ELR (cell line): ENCODE data around the gene PRR5.

Experiments used
- DNase-seq: peaks from one replicate; pipeline ENCODE4 v3.0.0-alpha.2; 2015; ENCODE audit warnings: low read depth

Gene PRR5

GRCh38 chr22:44693145-44693544 lies 8.9 kb upstream of the PRR5 start:
- no peak for DNase-seq

- no peak for DNase-seq
Observed at GRCh38 chr22:44693756-44694155, 8.2 kb upstream of the PRR5 start.

GRCh38 chr22:44697423-44698141 lies 4.4 kb upstream of the PRR5 start:
- DNase-seq: peak; percentile 78

DNA sequence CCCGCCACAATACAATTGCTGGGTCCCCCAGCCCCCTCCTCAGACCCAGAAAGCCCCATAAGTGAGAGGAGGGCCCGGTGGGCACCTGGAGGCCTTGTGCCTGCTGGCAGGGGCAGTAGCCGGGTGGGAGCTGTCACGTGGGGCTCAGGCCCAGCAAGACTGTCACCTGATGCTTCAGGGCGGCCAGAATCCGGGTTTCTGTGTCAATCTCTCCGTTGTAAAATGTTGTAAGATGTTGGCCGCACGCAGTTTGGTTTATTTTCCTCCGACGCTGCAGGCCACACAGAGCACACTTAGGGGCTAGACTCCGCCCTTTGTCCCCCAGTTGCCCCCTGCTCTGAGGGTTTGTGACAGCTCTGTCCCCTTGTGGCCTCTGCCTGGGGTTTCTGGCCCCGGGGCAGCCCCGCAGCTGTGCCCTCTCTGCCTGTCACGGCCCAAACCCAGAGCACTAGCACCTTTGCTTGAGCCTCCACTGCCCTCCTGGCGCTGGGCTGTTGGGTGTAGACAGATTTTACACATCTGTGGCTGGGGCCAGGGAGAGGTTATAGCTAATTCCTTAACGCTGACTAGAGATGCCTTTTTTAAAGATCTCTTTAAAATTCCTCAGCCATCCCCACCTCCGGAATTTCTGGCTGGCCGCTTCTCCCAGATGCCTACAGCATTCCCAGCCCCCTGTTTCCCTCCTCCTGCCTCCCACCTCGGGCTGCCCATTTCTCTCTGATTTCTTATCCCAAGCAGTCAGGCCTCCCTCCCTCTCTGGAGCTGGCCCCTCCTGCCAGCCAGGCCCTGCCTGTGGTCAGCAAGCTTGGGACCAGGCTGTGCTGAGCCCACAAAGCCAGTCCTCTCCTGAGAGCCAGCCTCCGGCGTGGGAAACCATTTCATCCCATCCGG lies 3.2 kb upstream of the PRR5 start:
- DNase-seq: peak; percentile 72

GRCh38 chr22:44700456-44700855 lies 1.5 kb upstream of the PRR5 start:
- no peak for DNase-seq

DNA sequence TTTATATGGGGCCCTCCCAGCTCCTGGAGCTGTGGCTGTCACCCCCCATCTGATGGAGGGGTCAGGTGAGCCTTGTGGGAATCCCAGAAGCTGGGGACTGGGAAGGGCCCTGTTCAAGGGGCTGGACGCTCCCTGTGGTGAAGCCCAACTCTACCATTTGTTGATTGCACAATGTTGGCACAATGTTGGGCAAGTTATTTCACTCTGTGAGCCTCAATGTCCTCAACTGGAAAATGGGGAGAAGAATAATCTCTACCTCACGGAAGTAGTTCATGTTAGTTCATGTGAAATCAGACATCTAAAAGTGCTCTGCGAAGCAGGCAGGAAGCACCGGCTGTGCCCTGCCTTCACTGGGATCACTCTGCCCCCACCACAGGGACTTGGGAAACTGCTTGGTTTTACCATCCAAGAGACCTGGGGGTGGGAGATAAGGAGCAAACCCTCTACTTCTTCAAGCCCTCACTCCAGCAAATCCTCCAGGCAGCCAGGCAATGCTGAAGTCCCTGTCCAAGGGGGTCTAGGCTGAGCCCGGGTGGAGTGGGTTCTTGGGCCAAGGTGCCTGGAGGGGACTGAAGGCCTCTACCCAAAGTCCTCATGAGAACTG lies 715 bp upstream of the PRR5 start:
- DNase-seq: no peak

- peak; percentile 53 for DNase-seq
Observed at GRCh38 chr22:44702479-44703198, 635 bp downstream of the PRR5 start.

GRCh38 chr22:44703255-44703870 lies 1.4 kb downstream of the PRR5 start:
- no peak for DNase-seq

- DNase-seq: no peak
Observed at GRCh38 chr22:44704159-44705021, 2.4 kb downstream of the PRR5 start.

DNA sequence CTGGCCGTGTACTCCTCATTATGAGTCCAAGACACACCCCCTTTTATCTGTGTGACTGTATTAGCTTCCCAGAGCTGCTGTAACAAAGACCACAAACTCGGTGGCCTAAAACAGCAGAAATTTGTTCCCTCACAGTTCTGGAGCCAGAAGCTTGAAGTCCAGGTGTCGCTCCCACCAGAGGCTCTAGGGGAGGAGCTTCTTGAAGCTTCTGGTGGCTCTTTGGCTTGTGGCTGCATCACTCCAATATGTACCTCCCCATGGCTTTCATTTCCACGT lies 3.0 kb downstream of the PRR5 start:
- no peak for DNase-seq

DNA sequence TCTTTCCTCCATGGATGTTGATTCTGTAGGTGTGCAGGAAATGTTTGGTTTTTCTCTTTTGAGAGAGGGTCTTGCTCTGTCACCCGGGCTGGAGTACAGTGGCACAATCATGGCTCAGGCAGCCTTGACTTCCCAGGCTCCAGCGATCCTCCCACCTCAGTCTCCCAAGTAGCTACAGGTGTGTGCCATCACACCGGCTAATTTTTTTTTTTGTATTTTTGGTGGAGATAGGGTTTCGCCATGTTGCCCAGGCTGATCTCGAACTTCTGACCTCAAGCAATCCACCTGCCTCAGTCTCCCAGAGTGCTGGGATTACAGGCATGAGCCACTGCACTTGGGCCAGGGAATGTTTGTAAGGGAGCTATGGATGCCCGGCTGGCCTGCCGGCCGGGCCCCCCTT lies 4.5 kb downstream of the PRR5 start:
- no peak for DNase-seq

- DNase-seq: no peak
Observed at GRCh38 chr22:44707178-44707577, 5.2 kb downstream of the PRR5 start.

GRCh38 chr22:44707752-44708151 lies 5.7 kb downstream of the PRR5 start:
- peak; percentile 71 for DNase-seq

- DNase-seq: no peak
Observed at GRCh38 chr22:44709881-44710392, 7.9 kb downstream of the PRR5 start.

DNA sequence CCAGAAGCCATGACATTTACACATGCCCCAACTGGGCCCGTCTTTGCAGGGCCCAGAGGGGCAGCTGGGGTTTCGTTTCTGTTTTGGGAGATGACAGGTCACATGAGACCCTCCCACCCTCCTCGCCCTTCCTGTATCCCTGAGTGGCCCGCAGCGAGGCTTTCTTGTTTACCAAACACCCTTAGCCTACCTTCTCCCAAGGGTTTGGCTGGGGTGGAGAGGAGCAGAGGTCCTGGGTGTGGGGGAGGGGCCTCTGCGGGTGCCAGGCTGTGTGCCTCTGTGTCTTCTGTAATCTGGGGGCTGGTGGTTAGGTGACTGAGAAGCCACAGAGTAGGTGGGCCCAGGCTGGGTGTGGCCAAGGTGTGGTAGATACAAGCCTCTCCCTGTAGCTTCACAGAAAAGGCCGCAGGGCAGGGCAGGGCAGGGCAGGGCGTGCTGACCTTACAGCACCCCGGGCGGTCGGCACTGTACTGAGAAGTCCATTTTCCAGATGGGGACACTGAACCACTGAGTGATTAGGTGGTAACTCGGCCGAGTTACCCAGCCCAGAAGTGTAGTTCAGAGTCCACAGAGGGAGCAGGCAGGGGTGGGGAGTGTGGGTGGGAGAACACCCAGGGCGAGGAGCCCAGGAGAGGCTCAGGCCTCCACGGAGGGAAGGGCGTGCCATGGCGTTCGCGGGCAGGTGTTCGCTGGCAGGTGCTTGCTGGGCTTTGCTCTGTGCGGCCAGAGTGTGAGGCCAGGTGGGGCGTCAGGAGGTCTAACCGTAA lies 8.7 kb downstream of the PRR5 start:
- DNase-seq: no peak

DNA sequence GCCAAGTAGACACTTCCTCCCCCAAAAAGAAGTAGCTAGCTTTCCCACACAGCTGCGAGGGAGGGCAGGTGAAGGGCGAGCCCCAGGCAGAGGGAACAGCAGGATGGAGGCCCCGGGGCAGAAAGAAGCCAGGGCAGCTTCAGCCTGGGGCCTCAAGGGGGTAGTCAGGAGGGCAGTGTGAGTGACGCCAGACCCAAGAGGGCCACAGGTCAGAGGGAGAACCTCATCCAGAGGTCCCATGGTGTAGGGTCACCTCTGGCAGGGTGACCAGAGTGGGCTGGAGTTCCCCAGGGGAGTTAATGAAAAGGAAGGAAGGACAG lies 9.2 kb downstream of the PRR5 start:
- no peak for DNase-seq

DNA sequence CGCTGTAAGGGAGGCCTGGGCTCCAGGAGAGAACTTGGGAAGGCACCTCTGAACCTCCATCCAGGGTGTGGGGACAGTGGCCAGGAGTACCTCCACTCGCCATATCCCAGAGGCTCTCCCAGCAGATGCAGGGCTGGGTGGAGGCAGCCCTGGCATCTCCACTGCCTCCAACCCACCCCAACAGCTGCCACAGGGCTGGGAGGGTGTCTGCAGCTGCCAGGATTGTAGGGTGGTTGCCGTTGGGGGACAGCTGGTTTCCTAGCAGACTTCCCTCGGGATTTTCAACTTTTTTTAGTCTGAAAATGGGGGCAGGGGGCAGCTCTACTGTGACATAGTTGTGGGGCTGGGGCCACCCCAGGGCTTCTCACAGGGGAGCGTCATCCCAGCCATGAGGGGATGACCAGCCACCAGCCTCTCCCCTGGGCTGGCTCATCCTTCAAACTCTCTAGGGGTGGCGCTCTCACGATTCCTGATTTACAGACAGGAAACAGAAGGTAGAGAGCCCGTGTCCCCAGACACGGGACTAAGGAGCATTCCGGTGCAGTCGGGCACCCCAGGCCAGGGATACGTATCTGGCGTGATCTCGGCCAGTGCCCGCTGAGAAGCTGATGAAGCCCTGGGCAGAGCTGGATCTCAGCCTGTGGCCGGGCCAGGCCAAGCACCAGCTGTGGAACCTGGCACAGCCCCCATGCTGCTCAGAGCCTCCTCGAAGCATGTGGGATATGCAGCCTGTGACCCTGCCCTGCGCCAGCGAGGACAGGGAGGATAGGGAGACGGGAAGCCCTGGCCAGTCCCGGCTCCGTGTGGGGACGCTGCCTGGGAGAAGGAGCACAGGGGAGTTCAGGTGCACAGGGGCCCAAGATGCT lies 9.9 kb downstream of the PRR5 start:
- DNase-seq: no peak

GRCh38 chr22:44712962-44713361 lies 11.0 kb downstream of the PRR5 start:
- DNase-seq: no peak

DNA sequence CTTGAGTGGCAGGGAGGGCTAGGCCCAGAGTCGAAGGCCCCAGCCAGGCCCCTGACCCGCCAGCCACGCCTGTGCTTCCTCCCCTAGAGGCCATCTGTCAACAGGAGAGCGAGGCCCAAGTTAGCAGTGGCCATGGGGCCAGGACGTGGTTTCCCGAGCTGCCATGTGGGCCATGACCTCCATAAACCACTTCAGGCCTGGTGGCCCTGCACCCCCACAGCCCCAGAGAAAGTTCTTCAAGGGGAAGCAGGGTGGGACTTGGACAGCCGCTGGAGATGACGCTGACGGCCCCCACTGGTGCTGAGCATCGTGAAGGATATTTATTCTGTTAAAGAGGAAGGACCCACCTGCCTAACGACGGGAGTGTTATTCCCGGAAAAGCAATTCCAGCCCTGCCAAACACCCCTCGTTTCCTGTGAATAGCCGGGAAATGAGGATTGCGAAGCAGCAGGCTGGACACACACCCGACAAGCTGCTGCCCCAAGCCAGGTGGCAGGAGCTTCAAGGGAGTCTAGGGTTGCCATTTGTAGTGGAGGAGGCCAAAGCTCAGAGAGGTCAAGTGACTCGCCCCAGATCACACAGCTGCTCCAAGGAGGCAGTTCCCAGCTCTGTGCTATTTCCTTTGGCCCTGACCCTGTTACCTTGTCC lies 12.8 kb downstream of the PRR5 start:
- DNase-seq: no peak
